GM12872 (cell line): ENCODE measurements around the gene MEF2D.

Experiments used
- TF ChIP-seq, protein P1 (sequence below): IDR thresholded peaks from 3 replicates; pipeline ENCODE4 v1.5.1; 2011; ENCODE audit warnings: low read depth, mild to moderate bottlenecking, low read length, moderate library complexity; ENCODE audit not compliant: insufficient read depth

MEF2D gene

DNA sequence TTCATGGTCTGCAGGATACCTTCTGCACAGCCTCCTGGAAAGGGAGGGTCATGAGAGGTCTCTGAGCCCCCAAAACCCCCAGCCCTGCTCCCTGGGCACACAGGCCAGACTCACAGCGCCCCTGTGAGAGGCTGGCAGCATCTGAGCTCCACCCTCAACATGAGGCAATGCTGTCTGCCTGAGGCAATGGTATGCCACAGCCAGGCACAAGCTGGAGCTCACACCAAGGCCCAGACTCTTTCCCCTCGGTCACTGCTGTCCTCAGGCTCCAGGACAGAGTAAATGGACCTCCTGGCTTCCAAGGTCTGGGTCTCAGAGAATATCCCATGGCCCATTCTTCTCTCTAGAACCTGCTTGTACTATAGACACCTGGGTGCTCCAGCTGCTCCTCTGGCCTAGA lies 17.2 kb downstream of the MEF2D start:
- TF ChIP-seq, protein P1, sequence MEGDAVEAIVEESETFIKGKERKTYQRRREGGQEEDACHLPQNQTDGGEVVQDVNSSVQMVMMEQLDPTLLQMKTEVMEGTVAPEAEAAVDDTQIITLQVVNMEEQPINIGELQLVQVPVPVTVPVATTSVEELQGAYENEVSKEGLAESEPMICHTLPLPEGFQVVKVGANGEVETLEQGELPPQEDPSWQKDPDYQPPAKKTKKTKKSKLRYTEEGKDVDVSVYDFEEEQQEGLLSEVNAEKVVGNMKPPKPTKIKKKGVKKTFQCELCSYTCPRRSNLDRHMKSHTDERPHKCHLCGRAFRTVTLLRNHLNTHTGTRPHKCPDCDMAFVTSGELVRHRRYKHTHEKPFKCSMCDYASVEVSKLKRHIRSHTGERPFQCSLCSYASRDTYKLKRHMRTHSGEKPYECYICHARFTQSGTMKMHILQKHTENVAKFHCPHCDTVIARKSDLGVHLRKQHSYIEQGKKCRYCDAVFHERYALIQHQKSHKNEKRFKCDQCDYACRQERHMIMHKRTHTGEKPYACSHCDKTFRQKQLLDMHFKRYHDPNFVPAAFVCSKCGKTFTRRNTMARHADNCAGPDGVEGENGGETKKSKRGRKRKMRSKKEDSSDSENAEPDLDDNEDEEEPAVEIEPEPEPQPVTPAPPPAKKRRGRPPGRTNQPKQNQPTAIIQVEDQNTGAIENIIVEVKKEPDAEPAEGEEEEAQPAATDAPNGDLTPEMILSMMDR = no peak

DNA sequence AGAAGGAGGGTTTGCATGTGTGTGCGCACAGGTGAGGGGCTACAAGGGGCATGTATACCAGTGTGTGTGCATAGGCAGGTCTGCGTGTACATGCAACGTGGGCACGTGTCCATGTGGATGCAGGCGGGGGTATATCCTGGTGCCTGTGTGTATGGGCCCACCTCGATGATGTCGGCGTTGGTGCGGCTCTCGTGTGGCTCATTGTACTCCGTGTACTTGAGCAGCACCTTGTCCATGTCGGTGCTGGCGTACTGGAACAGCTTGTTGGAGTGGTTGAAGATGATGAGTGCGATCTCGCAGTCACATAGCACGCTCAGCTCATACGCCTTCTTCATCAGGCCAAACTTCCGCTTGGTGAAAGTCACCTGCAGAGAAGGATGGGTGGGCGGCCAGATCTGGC lies 18.3 kb downstream of the MEF2D start:
- TF ChIP-seq, protein P1 = no peak

GRCh38 chr1:156481527-156481926 lies 19.0 kb downstream of the MEF2D start:
- TF ChIP-seq, protein P1 = no peak

- TF ChIP-seq, protein P1 = peak; percentile 94
Observed at GRCh38 chr1:156480411-156481192, 20.0 kb downstream of the MEF2D start.

- TF ChIP-seq, protein P1 = peak; percentile 25; the same call in 2 of the 3 replicates
Observed at GRCh38 chr1:156480016-156480370, 20.6 kb downstream of the MEF2D start.

GRCh38 chr1:156479093-156480015 lies 21.2 kb downstream of the MEF2D start:
- TF ChIP-seq, protein P1 = no peak

DNA sequence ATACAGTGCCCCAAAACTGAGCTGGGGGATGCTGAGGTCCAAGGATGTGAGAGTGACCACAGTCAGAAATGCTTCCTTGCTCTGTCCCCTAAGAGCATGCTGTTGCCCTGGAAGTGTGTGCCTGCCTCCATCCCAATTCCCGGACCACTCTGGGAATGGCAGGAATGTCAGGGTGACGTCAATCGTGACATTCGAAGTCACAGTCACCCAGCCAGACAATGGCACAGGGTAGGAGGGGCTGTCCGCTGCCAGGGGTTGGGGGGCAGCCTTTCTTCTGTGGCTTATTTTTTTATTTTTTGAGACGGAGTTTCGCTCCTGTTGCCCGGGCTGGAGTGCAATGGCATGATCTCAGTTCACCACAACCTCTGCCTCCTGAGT lies 22.3 kb downstream of the MEF2D start:
- TF ChIP-seq, protein P1 = no peak
